ENCODE results near the gene MACROD2.

The MACROD2 gene

GRCh38 chr20:15643713-15644112, 1648.4 kb downstream of the MACROD2 start:
- Mint-ChIP-seq H3K9me3 (peaks cover 21% of the 10 kb centered on the region), H3K4me1 (ENCODE audit: low read depth) (no peaks in the 10 kb centered on the region), H3K27ac (no peak overlapping the region), H3K4me3 (no peak overlapping the region), H3K36me3 (ENCODE audit: low read depth) (no peaks in the 10 kb centered on the region), H3K27me3 (no peaks in the 10 kb centered on the region)

GRCh38 chr20:15645816-15646215, 1650.5 kb downstream of the MACROD2 start:
- H3K9me3 Mint-ChIP-seq, result peaks cover 18% of the 10 kb centered on the region
- H3K36me3 Mint-ChIP-seq (ENCODE audit: low read depth), result no peaks in the 10 kb centered on the region
- H3K27ac Mint-ChIP-seq, result no peak overlapping the region
- H3K4me3 Mint-ChIP-seq, result no peak overlapping the region
- no peaks in the 10 kb centered on the region for H3K27me3 Mint-ChIP-seq
- H3K4me1 Mint-ChIP-seq (ENCODE audit: low read depth), result no peaks in the 10 kb centered on the region

GRCh38 chr20:15653396-15654207, 1658.3 kb downstream of the MACROD2 start:
- H3K27me3 Mint-ChIP-seq, result no peaks in the 10 kb centered on the region
- H3K36me3 Mint-ChIP-seq (ENCODE audit: low read depth), result no peaks in the 10 kb centered on the region
- no peaks in the 10 kb centered on the region for H3K4me1 Mint-ChIP-seq (ENCODE audit: low read depth)
- no peak overlapping the region for H3K4me3 Mint-ChIP-seq
- no peak overlapping the region for H3K27ac Mint-ChIP-seq
- no peaks in the 10 kb centered on the region for H3K9me3 Mint-ChIP-seq

- Mint-ChIP-seq H3K4me3 (no peak overlapping the region), H3K9me3 (no peaks in the 10 kb centered on the region), H3K27ac (no peak overlapping the region), H3K4me1 (ENCODE audit: low read depth) (no peaks in the 10 kb centered on the region), H3K36me3 (ENCODE audit: low read depth) (no peaks in the 10 kb centered on the region), H3K27me3 (no peaks in the 10 kb centered on the region)
Measured at GRCh38 chr20:15654208-15654649, 1658.9 kb downstream of the MACROD2 start.

- Mint-ChIP-seq H3K27me3 (no peaks in the 10 kb centered on the region), H3K4me1 (ENCODE audit: low read depth) (no peaks in the 10 kb centered on the region), H3K4me3 (no peak overlapping the region), H3K9me3 (no peaks in the 10 kb centered on the region), H3K27ac (no peak overlapping the region), H3K36me3 (ENCODE audit: low read depth) (no peaks in the 10 kb centered on the region)
Measured at GRCh38 chr20:15655295-15655874, 1660.1 kb downstream of the MACROD2 start.

- Mint-ChIP-seq H3K27me3 (no peaks in the 10 kb centered on the region), H3K4me3 (no peak overlapping the region), H3K27ac (no peak overlapping the region), H3K36me3 (ENCODE audit: low read depth) (no peaks in the 10 kb centered on the region), H3K4me1 (ENCODE audit: low read depth) (no peaks in the 10 kb centered on the region), H3K9me3 (no peaks in the 10 kb centered on the region)
Measured at GRCh38 chr20:15656124-15656523, 1660.8 kb downstream of the MACROD2 start.

- Mint-ChIP-seq H3K36me3 (ENCODE audit: low read depth) (no peaks in the 10 kb centered on the region), H3K4me3 (no peak overlapping the region), H3K4me1 (ENCODE audit: low read depth) (no peaks in the 10 kb centered on the region), H3K9me3 (no peaks in the 10 kb centered on the region), H3K27ac (no peak overlapping the region), H3K27me3 (no peaks in the 10 kb centered on the region)
Measured at GRCh38 chr20:15658295-15658694, 1663.0 kb downstream of the MACROD2 start.

GRCh38 chr20:15673206-15673605, 1677.9 kb downstream of the MACROD2 start:
- H3K27ac Mint-ChIP-seq, result no peak overlapping the region
- peaks cover 8% of the 10 kb centered on the region for H3K9me3 Mint-ChIP-seq
- H3K27me3 Mint-ChIP-seq, result no peaks in the 10 kb centered on the region
- no peaks in the 10 kb centered on the region for H3K4me1 Mint-ChIP-seq (ENCODE audit: low read depth)
- no peak overlapping the region for H3K4me3 Mint-ChIP-seq
- no peaks in the 10 kb centered on the region for H3K36me3 Mint-ChIP-seq (ENCODE audit: low read depth)

GRCh38 chr20:15674253-15675060, 1679.1 kb downstream of the MACROD2 start:
- Mint-ChIP-seq H3K36me3 (ENCODE audit: low read depth) (no peaks in the 10 kb centered on the region), H3K27me3 (no peaks in the 10 kb centered on the region), H3K4me3 (no peak overlapping the region), H3K4me1 (ENCODE audit: low read depth) (no peaks in the 10 kb centered on the region), H3K27ac (no peak overlapping the region), H3K9me3 (peaks cover 4% of the 10 kb centered on the region)

GRCh38 chr20:15675061-15675514, 1679.8 kb downstream of the MACROD2 start:
- peaks cover 4% of the 10 kb centered on the region for H3K9me3 Mint-ChIP-seq
- no peaks in the 10 kb centered on the region for H3K36me3 Mint-ChIP-seq (ENCODE audit: low read depth)
- no peak overlapping the region for H3K4me3 Mint-ChIP-seq
- no peaks in the 10 kb centered on the region for H3K27me3 Mint-ChIP-seq
- no peaks in the 10 kb centered on the region for H3K4me1 Mint-ChIP-seq (ENCODE audit: low read depth)
- H3K27ac Mint-ChIP-seq, result no peak overlapping the region

GRCh38 chr20:15675813-15676484, 1680.6 kb downstream of the MACROD2 start:
- Mint-ChIP-seq H3K27me3 (no peaks in the 10 kb centered on the region), H3K27ac (no peak overlapping the region)

GRCh38 chr20:15676815-15677214, 1681.5 kb downstream of the MACROD2 start:
- H3K4me1 Mint-ChIP-seq (ENCODE audit: low read depth), result no peaks in the 10 kb centered on the region
- no peaks in the 10 kb centered on the region for H3K27me3 Mint-ChIP-seq
- H3K4me3 Mint-ChIP-seq, result no peak overlapping the region
- H3K9me3 Mint-ChIP-seq, result peaks cover 4% of the 10 kb centered on the region
- no peak overlapping the region for H3K27ac Mint-ChIP-seq
- no peaks in the 10 kb centered on the region for H3K36me3 Mint-ChIP-seq (ENCODE audit: low read depth)

More at GRCh38 chr20:15675813-15676484, 1680.6 kb downstream of the MACROD2 start:
- peaks cover 4% of the 10 kb centered on the region for H3K9me3 Mint-ChIP-seq
- H3K4me1 Mint-ChIP-seq (ENCODE audit: low read depth), result no peaks in the 10 kb centered on the region
- no peak overlapping the region for H3K4me3 Mint-ChIP-seq
- no peaks in the 10 kb centered on the region for H3K36me3 Mint-ChIP-seq (ENCODE audit: low read depth)

GRCh38 chr20:15682690-15683089, 1687.4 kb downstream of the MACROD2 start:
- Mint-ChIP-seq H3K27me3 (no peaks in the 10 kb centered on the region), H3K9me3 (no peaks in the 10 kb centered on the region), H3K4me1 (ENCODE audit: low read depth) (no peaks in the 10 kb centered on the region), H3K4me3 (no peak overlapping the region), H3K36me3 (ENCODE audit: low read depth) (no peaks in the 10 kb centered on the region), H3K27ac (no peak overlapping the region)

GRCh38 chr20:15692570-15692969, 1697.3 kb downstream of the MACROD2 start:
- Mint-ChIP-seq H3K27me3 (no peaks in the 10 kb centered on the region), H3K4me1 (ENCODE audit: low read depth) (no peaks in the 10 kb centered on the region), H3K4me3 (no peak overlapping the region), H3K36me3 (ENCODE audit: low read depth) (no peaks in the 10 kb centered on the region), H3K27ac (no peak overlapping the region), H3K9me3 (peaks cover 12% of the 10 kb centered on the region)
